GM19043 (cell line): ENCODE results near the gene TAF4B.
"Not testable (repeated sequence)": the region's sequence is repeated elsewhere in the genome, so short reads cannot be mapped to it uniquely, and the experiment has no call there.

ENCODE experiments used
- ATAC-seq: cut with Tn5 transposase; IDR thresholded peaks from one replicate; pipeline ENCODE4 v1.9.1; 2021; ENCODE audit warnings: low read depth; ENCODE audit not compliant: unreplicated experiment

TAF4B gene, protein sequence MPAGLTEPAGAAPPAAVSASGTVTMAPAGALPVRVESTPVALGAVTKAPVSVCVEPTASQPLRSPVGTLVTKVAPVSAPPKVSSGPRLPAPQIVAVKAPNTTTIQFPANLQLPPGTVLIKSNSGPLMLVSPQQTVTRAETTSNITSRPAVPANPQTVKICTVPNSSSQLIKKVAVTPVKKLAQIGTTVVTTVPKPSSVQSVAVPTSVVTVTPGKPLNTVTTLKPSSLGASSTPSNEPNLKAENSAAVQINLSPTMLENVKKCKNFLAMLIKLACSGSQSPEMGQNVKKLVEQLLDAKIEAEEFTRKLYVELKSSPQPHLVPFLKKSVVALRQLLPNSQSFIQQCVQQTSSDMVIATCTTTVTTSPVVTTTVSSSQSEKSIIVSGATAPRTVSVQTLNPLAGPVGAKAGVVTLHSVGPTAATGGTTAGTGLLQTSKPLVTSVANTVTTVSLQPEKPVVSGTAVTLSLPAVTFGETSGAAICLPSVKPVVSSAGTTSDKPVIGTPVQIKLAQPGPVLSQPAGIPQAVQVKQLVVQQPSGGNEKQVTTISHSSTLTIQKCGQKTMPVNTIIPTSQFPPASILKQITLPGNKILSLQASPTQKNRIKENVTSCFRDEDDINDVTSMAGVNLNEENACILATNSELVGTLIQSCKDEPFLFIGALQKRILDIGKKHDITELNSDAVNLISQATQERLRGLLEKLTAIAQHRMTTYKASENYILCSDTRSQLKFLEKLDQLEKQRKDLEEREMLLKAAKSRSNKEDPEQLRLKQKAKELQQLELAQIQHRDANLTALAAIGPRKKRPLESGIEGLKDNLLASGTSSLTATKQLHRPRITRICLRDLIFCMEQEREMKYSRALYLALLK

DNA sequence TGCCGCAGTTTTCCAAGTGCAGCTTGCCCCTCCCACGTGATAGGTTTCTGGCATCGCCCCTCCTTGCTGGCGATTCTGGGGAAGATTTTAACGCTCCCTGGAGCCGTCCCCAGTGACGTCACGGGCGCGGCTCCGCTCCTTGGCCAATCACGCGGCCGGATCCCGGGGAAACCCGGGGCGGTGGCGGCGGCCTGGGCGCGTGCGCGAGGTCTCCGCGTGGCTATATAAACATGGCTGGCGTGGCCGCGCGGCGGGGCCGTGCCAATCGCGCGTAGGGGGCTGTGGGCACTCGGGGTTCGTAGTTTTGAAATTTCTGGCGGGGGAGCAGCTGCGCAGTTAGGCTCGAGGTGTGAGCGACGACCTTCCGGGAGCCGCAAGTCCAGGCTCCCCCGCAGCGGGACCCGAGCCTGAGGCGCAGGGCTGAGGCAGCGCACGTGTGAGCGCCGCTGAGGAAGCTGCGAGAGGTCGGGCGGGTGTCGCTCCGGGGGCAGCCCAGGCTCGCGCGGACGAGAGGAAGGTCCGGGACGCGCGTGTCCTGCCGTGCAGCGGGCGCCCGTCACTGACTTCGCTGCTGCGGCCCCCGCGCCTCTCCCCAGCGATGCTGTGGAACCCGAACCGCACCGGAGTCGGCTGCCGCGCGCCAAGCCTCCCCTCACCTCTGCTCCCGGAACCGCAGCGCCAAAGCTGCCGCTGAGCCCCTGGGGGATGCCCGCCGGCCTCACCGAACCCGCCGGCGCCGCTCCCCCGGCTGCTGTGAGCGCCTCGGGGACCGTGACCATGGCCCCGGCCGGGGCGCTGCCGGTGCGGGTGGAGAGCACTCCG is at the start of gene TAF4B:
Gene TAF4B (plus strand): TSS at position 217 of the 822 bp plus-strand sequence. CDS start 489 bp downstream, at position 706.
- ATAC-seq, result peak; percentile 89

DNA sequence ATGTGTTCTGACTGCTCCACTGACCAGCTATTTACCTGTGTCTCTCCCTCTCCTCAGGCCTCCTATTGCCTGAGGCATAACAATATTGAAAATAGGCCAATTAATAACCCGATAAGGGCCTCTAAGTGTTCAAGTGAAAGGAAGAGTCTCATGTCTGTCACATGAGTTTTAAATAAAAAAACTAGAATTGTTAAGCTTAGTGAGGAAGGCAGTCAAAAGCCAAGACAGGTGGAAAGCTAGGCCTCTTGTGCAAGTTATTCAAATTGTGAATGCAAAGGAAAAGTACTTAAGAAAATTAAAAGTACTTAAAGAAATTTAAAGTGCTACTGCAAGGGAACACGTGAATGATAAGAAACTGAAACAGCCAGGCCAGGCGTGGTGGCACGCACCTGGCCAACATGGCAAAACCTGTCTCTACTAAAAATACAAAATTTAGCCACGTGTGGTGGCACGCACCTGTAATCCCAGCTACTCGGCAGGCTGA is 44.9 kb upstream of the TAF4B start:
- peak; percentile 41 for ATAC-seq

DNA sequence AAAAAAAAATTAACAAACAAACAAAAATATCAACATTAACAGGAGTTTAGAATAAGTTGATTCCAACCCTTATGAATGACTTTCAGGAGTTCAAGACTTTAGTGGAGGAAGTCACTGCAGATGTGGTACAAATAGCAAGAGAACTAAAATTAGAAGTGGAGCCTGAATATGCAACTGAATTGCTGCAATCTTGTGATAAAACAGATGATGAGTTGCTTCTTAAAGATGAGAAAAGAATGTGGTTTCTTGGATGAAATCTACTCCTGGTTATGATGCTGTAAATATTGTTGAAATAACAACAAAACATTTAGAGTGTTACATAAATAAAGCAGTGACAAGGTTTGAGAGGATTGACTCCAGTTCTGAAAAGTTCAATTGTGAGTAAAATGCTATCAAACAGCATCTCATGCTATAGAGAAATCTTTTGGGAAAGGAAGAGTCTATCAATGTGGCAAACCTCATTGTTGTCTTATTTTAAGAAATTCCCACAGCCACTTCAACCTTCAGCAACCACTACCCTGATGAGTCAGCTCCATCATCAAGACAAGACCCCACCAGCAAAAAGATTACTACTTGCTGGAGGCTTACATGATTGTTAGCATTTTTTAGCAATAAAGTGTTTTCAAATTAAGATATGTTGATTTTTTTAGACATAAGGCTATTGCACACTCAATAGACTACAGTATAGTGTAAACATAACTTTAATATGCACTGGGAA is 42.7 kb upstream of the TAF4B start:
- no peak for ATAC-seq

DNA sequence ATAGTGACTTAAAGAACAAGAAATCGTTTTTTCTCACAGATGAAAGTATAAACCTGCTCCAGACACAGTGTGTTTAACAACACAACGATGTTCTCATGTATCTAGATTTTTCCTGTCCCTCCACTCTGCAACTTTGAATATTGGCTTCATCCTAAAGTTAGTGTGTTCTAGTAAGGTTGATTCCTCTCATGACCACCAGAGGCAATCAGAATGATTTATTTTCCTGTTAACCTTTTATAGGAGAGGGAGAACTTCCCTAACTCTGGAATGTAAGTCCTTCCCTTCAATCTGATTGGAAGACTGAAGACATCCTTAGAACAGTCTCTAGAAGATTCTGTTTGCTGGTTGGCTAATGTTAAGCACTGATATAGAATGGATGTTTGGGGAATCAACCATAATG is 41.0 kb upstream of the TAF4B start:
- ATAC-seq, result no peak

DNA sequence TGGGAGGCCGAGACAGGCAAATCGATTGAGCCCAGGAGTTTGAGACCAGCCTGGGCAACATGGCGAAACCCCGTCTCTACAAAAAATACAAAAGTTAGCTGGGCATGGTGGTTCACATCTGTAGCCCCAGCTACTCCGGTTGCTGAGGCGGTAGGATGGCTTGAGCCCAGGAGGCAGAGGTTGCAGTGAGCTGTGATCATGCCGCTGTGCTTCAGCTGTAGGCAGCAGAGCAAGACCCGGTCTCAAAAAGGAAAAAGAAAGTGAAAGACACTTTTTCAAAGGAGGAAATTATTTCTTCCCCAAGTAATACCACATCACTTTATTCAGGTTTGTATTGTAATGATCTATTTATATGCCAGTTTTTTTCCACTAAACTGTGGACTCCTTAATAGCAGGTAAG is 35.7 kb upstream of the TAF4B start:
- ATAC-seq, result peak; percentile 80

DNA sequence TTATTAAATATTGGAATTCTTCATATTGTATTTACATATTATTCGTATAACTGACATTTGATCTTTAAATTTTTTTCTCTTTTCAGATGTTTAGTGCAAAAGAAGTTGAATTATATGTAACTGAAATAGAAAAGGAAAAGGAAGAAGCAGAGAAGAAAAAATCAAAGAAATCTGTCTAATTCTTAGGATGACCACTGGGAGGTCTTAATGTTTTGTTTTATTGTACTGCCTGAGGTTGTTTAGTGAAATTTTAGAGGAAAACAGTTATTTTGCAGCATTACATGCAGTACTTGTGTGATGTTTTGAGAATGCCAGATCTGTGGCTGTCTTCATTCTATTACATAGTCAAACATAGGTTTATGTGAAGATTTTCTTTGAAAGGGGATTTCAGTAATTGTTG is 34.0 kb upstream of the TAF4B start:
- ATAC-seq, result no peak

DNA sequence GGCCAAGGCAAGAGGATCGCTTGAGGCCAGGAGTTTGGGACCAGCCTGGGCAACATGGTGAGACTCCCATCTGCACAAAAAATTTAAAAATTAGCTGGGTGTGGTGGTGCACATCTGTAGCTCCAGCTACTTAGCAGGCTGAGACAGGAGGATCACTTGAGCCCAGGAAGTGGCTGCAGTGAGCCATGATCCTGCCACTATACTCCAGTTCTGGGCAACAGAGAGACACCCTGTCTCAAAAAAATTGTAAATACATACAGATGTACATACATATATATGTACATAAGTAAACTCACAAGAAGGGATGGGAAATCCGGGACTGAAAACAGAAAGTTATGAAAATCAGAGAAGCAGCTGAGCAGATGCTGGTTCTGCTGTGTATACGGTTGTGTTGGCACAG is 29.6 kb upstream of the TAF4B start:
- no peak for ATAC-seq

DNA sequence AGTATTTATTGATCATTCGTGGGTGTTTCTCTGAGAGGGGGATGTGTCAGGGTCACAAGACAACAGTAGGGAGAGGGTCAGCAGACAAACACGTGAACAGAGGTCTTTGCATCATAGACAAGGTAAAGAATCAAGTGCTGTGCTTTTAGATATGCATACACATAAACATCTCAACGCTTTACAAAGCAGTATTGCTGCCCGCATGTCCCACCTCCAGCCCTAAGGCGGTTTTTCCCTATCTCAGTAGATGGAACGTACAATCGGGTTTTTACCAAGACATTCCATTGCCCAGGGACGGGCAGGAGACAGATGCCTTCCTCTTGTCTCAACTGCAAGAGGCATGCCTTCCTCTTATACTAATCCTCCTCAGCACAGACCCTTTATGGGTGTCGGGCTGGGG is 24.2 kb upstream of the TAF4B start:
- ATAC-seq, result not testable (repeated sequence)

DNA sequence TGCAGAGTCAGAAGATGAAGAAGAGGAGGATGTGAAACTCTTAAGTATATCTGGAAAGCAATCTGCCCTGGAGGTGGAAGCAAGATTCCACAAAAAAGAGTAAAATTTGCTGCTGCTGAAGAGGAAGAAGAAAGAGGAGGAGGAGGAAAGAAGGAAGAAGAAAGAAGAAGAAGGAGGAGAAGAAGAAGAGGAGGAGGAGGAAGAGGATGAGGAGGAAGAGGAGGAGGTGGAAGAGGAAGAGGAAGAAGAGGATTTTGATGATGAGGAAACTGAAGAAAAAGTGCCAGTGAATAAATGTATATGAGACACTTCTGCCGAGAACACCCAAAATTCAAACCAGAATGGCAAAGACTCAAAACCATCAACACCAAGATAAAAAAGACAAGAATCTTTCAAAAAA is 20.9 kb upstream of the TAF4B start:
- ATAC-seq, result no peak

DNA sequence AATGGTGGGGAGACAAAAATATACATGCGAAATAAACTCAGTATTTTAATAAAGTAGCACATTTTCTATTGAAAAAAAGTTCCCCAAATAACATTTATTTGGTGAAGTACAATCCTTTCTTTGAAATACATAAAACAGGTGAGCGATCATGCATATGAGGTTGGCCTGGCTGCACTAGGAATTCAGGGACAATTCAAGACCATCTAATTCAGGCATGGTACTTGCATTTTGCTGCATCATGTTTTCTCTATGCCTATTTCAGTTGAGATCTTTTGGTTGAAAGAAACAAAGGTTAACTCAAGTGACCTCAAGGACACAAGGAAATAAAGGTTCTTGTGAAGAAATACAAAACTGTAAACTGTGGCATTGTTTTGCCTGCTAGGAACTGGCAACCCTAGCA is 19.8 kb upstream of the TAF4B start:
- ATAC-seq, result no peak

DNA sequence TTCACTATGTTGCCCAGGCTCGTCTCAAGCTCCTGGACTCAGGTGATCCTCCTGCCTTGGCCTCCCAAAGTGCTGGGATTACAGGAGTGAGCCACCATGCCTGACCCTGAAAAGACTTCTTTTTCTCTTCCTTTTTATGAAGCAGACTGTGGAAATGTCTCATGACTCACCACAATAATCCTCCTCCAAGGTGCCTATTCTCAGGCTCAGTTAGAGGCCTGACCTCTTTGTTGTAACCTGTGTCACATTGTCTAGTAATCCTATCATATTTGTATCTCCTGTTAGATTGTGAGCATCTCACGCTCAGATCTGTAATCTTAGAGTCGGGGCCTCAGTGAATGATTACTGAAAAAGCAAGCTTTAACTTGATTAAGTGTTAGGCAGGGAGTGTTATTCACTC is 18.3 kb upstream of the TAF4B start:
- no peak for ATAC-seq

DNA sequence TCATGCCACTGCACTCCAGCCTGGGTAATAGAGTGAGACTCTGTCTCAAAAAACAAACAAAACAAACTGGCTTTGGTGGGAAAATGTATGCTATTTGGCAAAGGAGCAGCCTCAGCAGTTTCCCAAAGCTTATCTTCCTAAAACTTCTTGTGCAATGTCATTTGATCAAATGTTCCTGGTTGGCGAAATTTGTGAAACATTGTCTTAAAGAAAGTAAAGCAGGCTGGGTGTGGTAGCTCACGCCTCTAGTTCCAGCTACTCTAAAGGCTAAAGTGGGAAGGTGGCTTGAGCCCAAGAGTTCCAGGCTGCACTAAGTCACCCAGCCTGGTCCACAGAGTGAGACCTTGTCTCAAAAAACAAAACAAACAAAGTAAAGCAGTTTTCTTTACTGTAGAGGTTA is 17.3 kb upstream of the TAF4B start:
- ATAC-seq, result no peak

DNA sequence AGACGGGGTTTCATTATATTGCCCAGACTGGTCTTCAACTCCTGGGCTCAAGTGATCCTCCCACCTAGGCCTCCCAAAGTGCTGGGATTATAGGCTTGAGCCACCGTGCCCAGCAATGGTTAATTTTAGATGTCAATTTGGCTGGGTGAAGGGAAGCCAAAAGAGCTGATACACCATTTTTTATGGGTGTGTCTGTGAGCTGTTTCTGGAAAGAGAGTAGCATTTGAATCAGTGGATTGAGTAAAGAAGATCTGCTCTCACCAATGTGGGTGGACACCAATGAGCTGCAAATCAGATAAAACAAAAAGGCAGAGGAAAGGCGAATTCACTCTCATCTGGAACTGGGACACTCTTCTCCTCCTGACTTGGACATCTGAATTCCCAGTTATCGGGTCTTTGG is 16.1 kb upstream of the TAF4B start:
- ATAC-seq, result no peak

DNA sequence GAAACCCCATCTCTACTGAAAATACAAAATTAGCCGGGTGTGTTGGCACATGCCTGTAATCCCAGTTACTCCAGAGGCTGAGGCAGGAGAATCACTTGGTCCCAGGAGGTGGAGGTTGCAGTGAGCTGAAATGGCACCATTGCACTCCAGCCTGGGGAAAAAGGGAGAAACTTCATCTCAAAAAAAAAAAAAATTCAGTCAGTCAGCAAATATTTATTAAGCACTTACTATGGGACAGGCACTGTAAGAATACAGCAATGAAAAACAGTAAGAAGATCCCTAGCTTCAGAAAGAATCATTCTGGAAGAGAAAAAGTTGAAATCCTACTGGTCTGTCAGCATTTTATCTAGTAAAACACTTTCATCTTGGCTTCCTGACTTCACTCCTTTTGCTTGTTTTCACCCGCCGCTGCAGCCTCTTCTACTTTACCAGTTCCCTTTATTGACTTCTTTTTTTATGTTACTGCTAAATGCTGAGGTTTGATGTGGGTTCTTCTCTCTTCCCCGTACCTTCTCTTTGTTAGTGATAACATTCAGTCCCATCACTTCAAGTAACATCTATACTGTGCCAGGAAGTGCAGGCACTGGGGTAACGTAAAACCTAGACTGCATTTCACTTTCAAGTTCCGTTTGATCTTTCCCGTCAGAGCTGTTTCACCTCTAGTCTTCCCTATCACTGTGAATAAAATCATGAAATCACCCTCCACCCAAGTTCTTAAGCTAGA is 10.8 kb upstream of the TAF4B start:
- ATAC-seq, result peak; percentile 91

DNA sequence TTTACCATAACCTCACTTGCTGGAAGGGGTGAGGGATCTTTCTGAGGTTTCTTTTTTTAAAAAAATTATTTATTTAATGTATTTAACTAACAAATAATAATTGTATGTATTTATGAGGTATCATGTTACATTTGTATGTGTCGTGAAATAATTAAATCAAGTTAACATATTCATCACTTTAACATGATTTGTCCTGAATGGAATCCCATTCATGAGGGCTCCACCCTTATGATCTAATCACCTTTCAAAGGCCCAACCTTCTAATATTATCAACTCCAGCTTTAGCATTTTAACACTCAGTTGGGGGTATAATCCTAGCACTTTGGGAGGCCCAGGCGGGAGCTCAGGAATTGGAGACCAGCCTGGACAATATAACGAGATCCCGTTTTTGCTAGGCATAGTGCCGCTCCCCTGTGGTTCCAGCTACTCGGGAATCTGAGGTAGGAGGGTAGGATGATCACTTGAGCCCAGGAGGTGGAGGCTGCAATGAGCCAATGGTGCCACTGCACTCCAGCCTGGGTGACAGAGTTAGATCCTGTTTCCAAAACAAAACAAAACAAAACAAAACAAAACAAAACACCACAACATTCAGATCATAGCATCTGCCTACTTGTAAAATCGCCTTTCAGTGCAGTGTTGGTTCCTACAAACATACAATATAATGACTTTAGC is 1.1 kb upstream of the TAF4B start:
- no peak for ATAC-seq

DNA sequence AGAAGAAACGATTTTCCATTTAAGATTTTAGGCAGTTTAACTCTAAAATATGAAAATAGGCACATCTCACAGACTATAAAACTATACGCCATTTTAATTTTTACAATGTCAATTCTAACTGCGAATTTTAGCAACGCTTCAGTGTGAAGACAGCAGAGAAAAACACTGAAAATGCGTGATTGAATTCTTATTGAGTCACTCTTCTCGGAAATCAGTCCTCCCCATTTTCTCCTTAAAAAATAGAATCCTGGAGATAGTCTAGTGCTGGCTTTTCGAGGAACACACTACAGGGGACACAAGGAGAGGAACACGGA is 373 bp upstream of the TAF4B start:
- ATAC-seq, result no peak

DNA sequence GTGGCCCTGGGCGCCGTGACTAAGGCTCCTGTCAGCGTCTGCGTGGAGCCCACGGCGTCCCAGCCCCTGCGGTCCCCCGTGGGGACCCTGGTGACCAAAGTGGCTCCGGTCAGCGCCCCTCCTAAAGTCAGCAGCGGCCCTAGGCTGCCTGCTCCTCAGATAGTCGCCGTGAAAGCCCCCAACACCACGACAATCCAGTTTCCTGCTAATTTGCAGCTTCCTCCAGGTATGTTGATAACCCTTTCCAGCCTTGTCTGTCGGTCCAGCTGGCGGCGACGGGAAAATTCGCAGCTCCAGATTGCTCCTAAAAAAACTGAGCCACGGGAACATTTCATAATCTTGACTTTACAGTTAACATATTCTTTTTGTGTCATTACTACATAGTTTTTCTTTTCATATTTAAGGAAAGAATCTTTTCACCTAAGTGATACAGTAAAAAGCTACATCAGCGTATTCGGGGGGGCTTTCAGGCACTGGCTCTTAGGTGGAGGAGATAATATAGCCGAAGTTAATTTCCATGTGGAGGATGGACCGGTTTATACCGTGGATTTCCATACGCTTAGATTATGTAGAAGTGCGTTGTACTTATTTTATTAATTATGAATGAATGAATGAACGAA is 916 bp downstream of the TAF4B start:
- ATAC-seq, result no peak

DNA sequence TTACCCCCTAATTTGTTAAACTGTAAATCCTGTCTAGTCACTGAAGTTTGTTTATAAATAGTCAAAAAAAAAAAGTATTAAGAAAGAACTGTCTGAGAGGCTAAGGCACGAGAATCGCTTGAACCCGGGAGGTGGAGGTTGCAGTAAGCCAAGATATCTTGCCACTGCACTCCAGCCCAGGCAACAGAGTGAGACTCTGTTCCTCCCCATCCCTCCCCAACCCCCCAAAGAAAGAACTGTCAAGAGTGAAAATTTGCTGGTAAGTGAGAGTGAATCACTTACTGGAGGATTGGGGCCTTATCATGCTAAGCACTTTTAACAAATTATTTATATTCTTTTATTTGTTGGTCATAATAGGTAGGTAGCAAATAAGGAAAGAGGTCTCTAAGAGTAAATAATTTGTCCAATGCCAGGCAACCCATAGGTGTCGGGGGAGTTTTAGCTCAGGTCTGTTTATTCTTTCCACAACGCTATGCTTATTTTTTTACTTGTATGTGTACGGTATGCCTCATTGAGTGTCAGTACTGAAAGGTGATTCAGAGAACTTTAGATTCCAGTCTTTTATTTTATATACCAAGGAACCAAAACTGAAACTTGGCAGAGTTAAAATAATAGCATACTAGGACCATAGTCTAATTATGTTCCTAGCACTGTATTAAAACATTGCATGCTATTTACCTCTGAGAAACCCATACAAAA is 2.5 kb downstream of the TAF4B start:
- ATAC-seq, result no peak
